Endothelial cell of umbilical vein (primary cell): ENCODE results near the gene HIVEP3. TPM values are rescaled to one million over a fixed set of nuclear protein-coding genes. Genes with fewer than 3 reads are reported as not detected.

ENCODE experiments used
- BruUV-seq: library from RNA; stranded (reverse); fragments of 400-500 nt; replicated peaks from 2 replicates; lab custom pipeline; 2021; lab: Mats Ljungman, UMichigan
- CTCF ChIA-PET: fragments of 300-600, 350-600 bp; sonication (Branson Sonifier 250); formaldehyde crosslinking; loops from one replicate; lab custom pipeline; 2021; ENCODE audit warnings: antibody characterized with exemption, inconsistent platforms; lab: Charles Lee
- POLR2A ChIA-PET: fragments of 300-600, 350-600 bp; sonication (Branson Sonifier 250); formaldehyde crosslinking; loops from one replicate; lab custom pipeline; 2021; ENCODE audit warnings: antibody characterized with exemption, inconsistent platforms; lab: Charles Lee
- DNase-seq: peaks from one replicate; pipeline ENCODE4 v3.0.0-alpha.2; 2011; ENCODE audit warnings: low read depth, low spot score
- FAIRE-seq: peaks from 2 replicates; lab custom pipeline; 2011; peaks lifted over from hg19 to GRCh38; lab: Jason Lieb, UNC
- H2AFZ ChIP-seq: 2 replicates; pipeline ENCODE4 v1.6.0; 2012; ENCODE audit warnings: low read depth, low read length, control low read depth, inconsistent platforms
- H3K27ac ChIP-seq: 2 replicates; pipeline ENCODE4 v1.5.1; 2011; ENCODE audit warnings: low read depth, mild to moderate bottlenecking, control low read depth, low read length, moderate library complexity; ENCODE audit not compliant: insufficient read depth
- H3K27me3 ChIP-seq, 2 experiments: 2 replicates each; pipeline versions ENCODE4 v1.6.0 to v1.6.1; 2011; ENCODE audit warnings: low read length in 2 of 2, mixed read lengths in 1 of 2; ENCODE audit not compliant: control insufficient read depth in 2 of 2, insufficient read depth in 2 of 2
- H3K36me3 ChIP-seq, 2 experiments: 2 replicates in 1 of 2; 3 replicates in 1 of 2; pipeline ENCODE4 v1.5.1; 2011; ENCODE audit warnings: low read length in 2 of 2, mild to moderate bottlenecking in 1 of 2, moderate library complexity in 1 of 2; ENCODE audit not compliant: control insufficient read depth in 2 of 2, insufficient read depth in 2 of 2; ENCODE audit errors: extremely low read depth in 1 of 2
- H3K4me1 ChIP-seq: 3 replicates; pipeline ENCODE4 v1.5.1; 2011; ENCODE audit warnings: mild to moderate bottlenecking, low read length; ENCODE audit not compliant: control insufficient read depth, insufficient read depth; ENCODE audit errors: extremely low read depth
- H3K4me2 ChIP-seq: 2 replicates; pipeline ENCODE4 v1.6.1; 2011; ENCODE audit warnings: low read length, control low read depth, mixed read lengths; ENCODE audit not compliant: insufficient read depth
- H3K4me3 ChIP-seq, 3 experiments: fragments of 200-600 bp in 1 of 3; sonication (generic), shearing (Covaris generic) in 1 of 3; replicated peaks in 1 of 3; 2 replicates each; pipeline ENCODE4 v1.5.1; 2011 to 2016; ENCODE audit warnings: control low read depth in 3 of 3, low read length in 3 of 3, mild to moderate bottlenecking in 2 of 3, inconsistent platforms in 1 of 3, low read depth in 1 of 3, moderate library complexity in 1 of 3; ENCODE audit not compliant: insufficient read depth in 1 of 3
- H3K79me2 ChIP-seq: 2 replicates; pipeline ENCODE4 v1.6.0; 2012; ENCODE audit warnings: low read length, inconsistent platforms; ENCODE audit not compliant: control insufficient read depth, insufficient read depth
- H3K9ac ChIP-seq: replicated peaks from 2 replicates; pipeline ENCODE3; 2011; ENCODE audit warnings: low read length, control low read depth; ENCODE audit not compliant: insufficient read depth; ENCODE audit errors: extremely low read depth
- H3K9me1 ChIP-seq: replicated peaks from 3 replicates; pipeline ENCODE4 v1.6.0; 2011; ENCODE audit warnings: mild to moderate bottlenecking, low read length; ENCODE audit not compliant: control insufficient read depth, insufficient read depth; ENCODE audit errors: extremely low read depth
- H3K9me3 ChIP-seq: replicated peaks from 2 replicates; pipeline ENCODE4 v1.5.1; 2012; ENCODE audit warnings: low read length, inconsistent platforms; ENCODE audit not compliant: control insufficient read depth, insufficient read depth
- H4K20me1 ChIP-seq: replicated peaks from 2 replicates; pipeline ENCODE3; 2011; ENCODE audit warnings: mild to moderate bottlenecking, low read length; ENCODE audit not compliant: control insufficient read depth, insufficient read depth; ENCODE audit errors: extremely low read depth
- EZH2 ChIP-seq: IDR thresholded peaks from 2 replicates; pipeline ENCODE4 v1.6.1; 2012; ENCODE audit warnings: borderline replicate concordance, low read depth, mild to moderate bottlenecking, moderate library complexity, low read length, inconsistent platforms; ENCODE audit not compliant: severe bottlenecking
- FOS ChIP-seq: IDR thresholded peaks from 2 replicates; pipeline ENCODE4 v1.6.1; 2011; ENCODE audit warnings: mild to moderate bottlenecking, low read length, moderate library complexity, borderline replicate concordance; ENCODE audit not compliant: insufficient read depth
- JUN ChIP-seq: IDR thresholded peaks from 2 replicates; pipeline ENCODE4 v1.6.1; 2011; ENCODE audit warnings: borderline replicate concordance, low read depth; ENCODE audit not compliant: insufficient read length, insufficient read depth
- MYC ChIP-seq: IDR thresholded peaks from one replicate; pipeline ENCODE4 v1.6.1; 2011; ENCODE audit warnings: mild to moderate bottlenecking, low read depth, low read length
- POLR2A ChIP-seq: IDR thresholded peaks from 2 replicates; pipeline ENCODE4 v1.6.1; 2012; ENCODE audit warnings: low read depth, mild to moderate bottlenecking, control low read depth, low read length
- POLR2AphosphoS5 ChIP-seq: IDR thresholded peaks from 2 replicates; pipeline ENCODE4 v1.6.1; 2012; ENCODE audit warnings: low read depth, mild to moderate bottlenecking, control low read depth, low read length, moderate library complexity; ENCODE audit not compliant: insufficient read depth
- dilution Hi-C: fragments of 300-500 bp; cut with MboI; formaldehyde crosslinking; loops from one replicate; pipeline ENCODE4 v1.15.0; 2019; ENCODE audit warnings: low sequenced_read_pairs; ENCODE audit not compliant: extremely low pct_ligation_motif_present
- intact Hi-C: fragments of 100-400 bp; cut with micrococcal nuclease; formaldehyde crosslinking; loops from one replicate; pipeline ENCODE4 v1.10.0; 2022
- polyA plus RNA-seq, 4 experiments: library from polyadenylated mRNA; depleted of rRNA in 3 of 4; stranded (reverse) in 3 of 4; unstranded in 1 of 4; fragments of >200 nt; gene quantifications; 2 replicates each; pipeline versions ENCODE4 v1.2.1 to v1.2.3, GENCODE V29; 2011 to 2012; ENCODE audit warnings: missing spikeins in 1 of 4
- total RNA-seq: library from RNA; stranded (reverse); gene quantifications from 2 replicates; pipeline ENCODE4 v1.2.3, GENCODE V29; 2021
- TF ChIP-seq, protein P1 (sequence below): IDR thresholded peaks from 2 replicates; pipeline ENCODE4 v1.6.1; 2011; ENCODE audit not compliant: insufficient read depth, insufficient read length
- TF ChIP-seq, protein P2 (sequence below), 2 donors: IDR thresholded peaks; 1 replicate in 1 of 2; 2 replicates in 1 of 2; pipeline ENCODE4 v1.5.1; 2011; ENCODE audit warnings: low read length in 2 of 2, mild to moderate bottlenecking in 2 of 2, moderate library complexity in 2 of 2, control low read depth in 1 of 2, inconsistent platforms in 1 of 2, low read depth in 1 of 2; ENCODE audit not compliant: insufficient read depth in 1 of 2; ENCODE audit errors: extremely low read depth in 1 of 2

HIVEP3 gene
- total and polyA plus RNA-seq, 2 donors (not counting 3 experiments of a cell fraction or from before 2014, with no cell fraction given), result 3.4 to 4.0 TPM

DNA sequence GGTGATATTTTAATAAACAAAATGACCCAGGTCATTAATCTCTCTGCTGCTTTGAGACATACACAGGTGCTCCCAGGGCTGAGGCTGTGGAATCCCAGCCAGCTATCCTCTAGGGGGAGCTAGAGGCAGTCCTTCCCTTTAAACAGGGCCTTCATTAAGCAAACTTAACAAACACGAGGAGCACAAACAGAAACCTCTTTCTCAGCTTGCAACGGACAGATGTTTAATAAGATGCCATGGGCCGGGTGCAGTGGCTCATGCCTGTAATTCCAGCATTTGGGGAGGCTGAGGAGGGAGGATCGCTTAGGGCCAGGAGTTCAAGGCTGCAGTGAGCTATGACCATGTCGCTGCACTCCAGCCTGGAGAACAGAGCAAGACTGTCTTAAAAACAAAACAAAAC lies 106.7 kb downstream of the HIVEP3 start:
- FAIRE-seq (peak; percentile 91), DNase-seq (peak; percentile 72)
- ChIA-PET CTCF (interaction anchor here (0.9 to 2.9 kb wide), 29 partner anchors 9 to 365 kb away, joined by 3 to 37 read pairs (median 4); no protein-coding TSS in a partner anchor), POLR2A (interaction anchor here (0.7 kb wide), 1 partner anchor 9 kb away, joined by 3 read pairs; no protein-coding TSS in a partner anchor)
- no peak for TF ChIP-seq MYC
- TF ChIP-seq, protein P1, sequence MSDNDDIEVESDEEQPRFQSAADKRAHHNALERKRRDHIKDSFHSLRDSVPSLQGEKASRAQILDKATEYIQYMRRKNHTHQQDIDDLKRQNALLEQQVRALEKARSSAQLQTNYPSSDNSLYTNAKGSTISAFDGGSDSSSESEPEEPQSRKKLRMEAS, result no peak
- no peak for TF ChIP-seq EZH2
- no peak for TF ChIP-seq FOS
- TF ChIP-seq JUN, result no peak
- TF ChIP-seq POLR2AphosphoS5, result no peak
- no peak for TF ChIP-seq POLR2A
- TF ChIP-seq, protein P2, sequence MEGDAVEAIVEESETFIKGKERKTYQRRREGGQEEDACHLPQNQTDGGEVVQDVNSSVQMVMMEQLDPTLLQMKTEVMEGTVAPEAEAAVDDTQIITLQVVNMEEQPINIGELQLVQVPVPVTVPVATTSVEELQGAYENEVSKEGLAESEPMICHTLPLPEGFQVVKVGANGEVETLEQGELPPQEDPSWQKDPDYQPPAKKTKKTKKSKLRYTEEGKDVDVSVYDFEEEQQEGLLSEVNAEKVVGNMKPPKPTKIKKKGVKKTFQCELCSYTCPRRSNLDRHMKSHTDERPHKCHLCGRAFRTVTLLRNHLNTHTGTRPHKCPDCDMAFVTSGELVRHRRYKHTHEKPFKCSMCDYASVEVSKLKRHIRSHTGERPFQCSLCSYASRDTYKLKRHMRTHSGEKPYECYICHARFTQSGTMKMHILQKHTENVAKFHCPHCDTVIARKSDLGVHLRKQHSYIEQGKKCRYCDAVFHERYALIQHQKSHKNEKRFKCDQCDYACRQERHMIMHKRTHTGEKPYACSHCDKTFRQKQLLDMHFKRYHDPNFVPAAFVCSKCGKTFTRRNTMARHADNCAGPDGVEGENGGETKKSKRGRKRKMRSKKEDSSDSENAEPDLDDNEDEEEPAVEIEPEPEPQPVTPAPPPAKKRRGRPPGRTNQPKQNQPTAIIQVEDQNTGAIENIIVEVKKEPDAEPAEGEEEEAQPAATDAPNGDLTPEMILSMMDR (IDR thresholded peaks at IDR 0.05; ENCODE audit: extremely low read depth in 1 of 2, insufficient read depth in 1 of 2, low read depth in 1 of 2, low read length in 2 of 2), result peak; percentile 75 to 82
- intact Hi-C loops (loop anchor here (1.0 to 10.0 kb wide), 9 partner anchors 31 to 361 kb away; no protein-coding TSS in a partner anchor), dilution Hi-C loops (no loop called here)
- Histone ChIP-seq H3K4me2 (peak overlapping the region; percentile 47), H3K36me3 (no peaks in the 10 kb centered on the region), H3K9me3 (no peaks in the 10 kb centered on the region), H4K20me1 (no peaks in the 10 kb centered on the region), H3K79me2 (no peaks in the 10 kb centered on the region), H3K27ac (peak overlapping the region; percentile 95), H2AFZ (no peak overlapping the region), H3K27me3 (no peaks in the 10 kb centered on the region), H3K9ac (peak overlapping the region; percentile 61), H3K4me3 (no peak overlapping the region), H3K9me1 (no peaks in the 10 kb centered on the region), H3K4me1 (peaks cover 17% of the 10 kb centered on the region)
- BruUV-seq, result no TSS peak
